Measurements from ENCODE around the gene ITIH4. TPM values are rescaled to one million over a fixed set of nuclear protein-coding genes. Genes with fewer than 3 reads are reported as not detected.

Gene ITIH4
- total and polyA plus RNA-seq, 9 of the 15 experiments (the other 6 are each of a cell fraction or from before 2014, with no cell fraction given), result 0.09 to 0.62 (median 0.20) TPM; not detected in 6

DNA sequence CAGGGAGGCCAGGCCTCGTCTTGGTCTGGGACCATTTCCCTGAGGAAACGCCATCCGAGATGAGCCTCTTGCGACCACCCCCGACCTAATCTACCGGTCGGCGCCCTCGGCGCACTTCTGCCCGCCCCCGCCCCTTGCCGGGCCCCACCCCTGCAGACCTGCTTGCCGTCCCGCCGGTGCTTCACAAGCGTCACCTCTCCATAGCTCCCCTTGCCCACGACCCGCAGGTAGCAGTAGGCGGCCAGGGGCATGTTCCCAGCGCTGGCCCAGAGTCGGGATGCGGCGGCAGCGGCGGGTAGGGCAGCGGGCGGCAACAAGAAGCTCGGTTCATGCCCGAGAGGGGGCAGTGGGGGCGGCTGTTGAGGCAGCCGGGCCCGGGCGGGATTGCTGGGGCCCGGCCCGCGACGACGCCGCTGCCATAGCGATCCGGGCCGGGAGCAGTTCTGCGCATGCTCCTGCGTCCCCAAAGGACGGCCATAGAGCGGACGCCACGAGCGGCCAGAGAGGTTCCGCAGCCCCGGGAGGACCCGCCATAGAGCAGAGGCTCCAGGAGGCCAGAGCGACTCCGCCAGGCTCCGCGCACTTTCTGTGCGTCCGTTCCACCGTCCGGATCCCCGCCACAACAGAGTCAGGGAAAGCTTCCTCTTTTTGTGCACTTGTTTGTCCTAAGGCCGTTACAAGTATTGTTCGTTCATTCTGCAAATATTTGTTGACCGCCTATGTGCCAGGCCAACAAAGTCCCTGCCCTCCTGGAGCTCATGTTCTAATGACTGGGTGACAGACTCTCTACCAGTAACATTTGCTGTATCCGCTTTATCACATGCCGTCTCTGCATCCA is 59.8 kb downstream of the ITIH4 start, which contains the start of gene NEK4 (continued):
- TF ChIP-seq BRF1 (IDR thresholded peaks at IDR 0.05; ENCODE audit: borderline replicate concordance, extremely low read depth, insufficient read length), result no peak
- TF ChIP-seq ZNF347 (CRISPR knock-in tag; IDR thresholded peaks at IDR 0.05; ENCODE audit: low read depth), result no peak
- no peak for TF ChIP-seq EP300 (IDR thresholded peaks at IDR 0.05; ENCODE audit: low read length)
- no peak for TF ChIP-seq ELF2 (CRISPR knock-in tag; IDR thresholded peaks at IDR 0.05)
- TF ChIP-seq, protein P1, sequence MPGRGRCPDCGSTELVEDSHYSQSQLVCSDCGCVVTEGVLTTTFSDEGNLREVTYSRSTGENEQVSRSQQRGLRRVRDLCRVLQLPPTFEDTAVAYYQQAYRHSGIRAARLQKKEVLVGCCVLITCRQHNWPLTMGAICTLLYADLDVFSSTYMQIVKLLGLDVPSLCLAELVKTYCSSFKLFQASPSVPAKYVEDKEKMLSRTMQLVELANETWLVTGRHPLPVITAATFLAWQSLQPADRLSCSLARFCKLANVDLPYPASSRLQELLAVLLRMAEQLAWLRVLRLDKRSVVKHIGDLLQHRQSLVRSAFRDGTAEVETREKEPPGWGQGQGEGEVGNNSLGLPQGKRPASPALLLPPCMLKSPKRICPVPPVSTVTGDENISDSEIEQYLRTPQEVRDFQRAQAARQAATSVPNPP (IDR thresholded peaks at IDR 0.05; ENCODE audit: borderline replicate concordance, insufficient read depth, insufficient read length), result no peak
- TF ChIP-seq, protein P2, sequence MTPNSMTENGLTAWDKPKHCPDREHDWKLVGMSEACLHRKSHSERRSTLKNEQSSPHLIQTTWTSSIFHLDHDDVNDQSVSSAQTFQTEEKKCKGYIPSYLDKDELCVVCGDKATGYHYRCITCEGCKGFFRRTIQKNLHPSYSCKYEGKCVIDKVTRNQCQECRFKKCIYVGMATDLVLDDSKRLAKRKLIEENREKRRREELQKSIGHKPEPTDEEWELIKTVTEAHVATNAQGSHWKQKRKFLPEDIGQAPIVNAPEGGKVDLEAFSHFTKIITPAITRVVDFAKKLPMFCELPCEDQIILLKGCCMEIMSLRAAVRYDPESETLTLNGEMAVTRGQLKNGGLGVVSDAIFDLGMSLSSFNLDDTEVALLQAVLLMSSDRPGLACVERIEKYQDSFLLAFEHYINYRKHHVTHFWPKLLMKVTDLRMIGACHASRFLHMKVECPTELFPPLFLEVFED (CRISPR knock-in tag; conservative IDR thresholded peaks at IDR 0.05), result no peak
- TF ChIP-seq TAL1 (IDR thresholded peaks at IDR 0.05), result no peak
- no peak for TF ChIP-seq TOE1 (IDR thresholded peaks at IDR 0.05; ENCODE audit: borderline replicate concordance)
- TF ChIP-seq TOE1 (CRISPR knock-in tag; IDR thresholded peaks at IDR 0.05; ENCODE audit: borderline replicate concordance, low read depth), result no peak
- no peak for TF ChIP-seq ZNF436 (CRISPR knock-in tag; IDR thresholded peaks at IDR 0.05)
- TF ChIP-seq, protein P3, sequence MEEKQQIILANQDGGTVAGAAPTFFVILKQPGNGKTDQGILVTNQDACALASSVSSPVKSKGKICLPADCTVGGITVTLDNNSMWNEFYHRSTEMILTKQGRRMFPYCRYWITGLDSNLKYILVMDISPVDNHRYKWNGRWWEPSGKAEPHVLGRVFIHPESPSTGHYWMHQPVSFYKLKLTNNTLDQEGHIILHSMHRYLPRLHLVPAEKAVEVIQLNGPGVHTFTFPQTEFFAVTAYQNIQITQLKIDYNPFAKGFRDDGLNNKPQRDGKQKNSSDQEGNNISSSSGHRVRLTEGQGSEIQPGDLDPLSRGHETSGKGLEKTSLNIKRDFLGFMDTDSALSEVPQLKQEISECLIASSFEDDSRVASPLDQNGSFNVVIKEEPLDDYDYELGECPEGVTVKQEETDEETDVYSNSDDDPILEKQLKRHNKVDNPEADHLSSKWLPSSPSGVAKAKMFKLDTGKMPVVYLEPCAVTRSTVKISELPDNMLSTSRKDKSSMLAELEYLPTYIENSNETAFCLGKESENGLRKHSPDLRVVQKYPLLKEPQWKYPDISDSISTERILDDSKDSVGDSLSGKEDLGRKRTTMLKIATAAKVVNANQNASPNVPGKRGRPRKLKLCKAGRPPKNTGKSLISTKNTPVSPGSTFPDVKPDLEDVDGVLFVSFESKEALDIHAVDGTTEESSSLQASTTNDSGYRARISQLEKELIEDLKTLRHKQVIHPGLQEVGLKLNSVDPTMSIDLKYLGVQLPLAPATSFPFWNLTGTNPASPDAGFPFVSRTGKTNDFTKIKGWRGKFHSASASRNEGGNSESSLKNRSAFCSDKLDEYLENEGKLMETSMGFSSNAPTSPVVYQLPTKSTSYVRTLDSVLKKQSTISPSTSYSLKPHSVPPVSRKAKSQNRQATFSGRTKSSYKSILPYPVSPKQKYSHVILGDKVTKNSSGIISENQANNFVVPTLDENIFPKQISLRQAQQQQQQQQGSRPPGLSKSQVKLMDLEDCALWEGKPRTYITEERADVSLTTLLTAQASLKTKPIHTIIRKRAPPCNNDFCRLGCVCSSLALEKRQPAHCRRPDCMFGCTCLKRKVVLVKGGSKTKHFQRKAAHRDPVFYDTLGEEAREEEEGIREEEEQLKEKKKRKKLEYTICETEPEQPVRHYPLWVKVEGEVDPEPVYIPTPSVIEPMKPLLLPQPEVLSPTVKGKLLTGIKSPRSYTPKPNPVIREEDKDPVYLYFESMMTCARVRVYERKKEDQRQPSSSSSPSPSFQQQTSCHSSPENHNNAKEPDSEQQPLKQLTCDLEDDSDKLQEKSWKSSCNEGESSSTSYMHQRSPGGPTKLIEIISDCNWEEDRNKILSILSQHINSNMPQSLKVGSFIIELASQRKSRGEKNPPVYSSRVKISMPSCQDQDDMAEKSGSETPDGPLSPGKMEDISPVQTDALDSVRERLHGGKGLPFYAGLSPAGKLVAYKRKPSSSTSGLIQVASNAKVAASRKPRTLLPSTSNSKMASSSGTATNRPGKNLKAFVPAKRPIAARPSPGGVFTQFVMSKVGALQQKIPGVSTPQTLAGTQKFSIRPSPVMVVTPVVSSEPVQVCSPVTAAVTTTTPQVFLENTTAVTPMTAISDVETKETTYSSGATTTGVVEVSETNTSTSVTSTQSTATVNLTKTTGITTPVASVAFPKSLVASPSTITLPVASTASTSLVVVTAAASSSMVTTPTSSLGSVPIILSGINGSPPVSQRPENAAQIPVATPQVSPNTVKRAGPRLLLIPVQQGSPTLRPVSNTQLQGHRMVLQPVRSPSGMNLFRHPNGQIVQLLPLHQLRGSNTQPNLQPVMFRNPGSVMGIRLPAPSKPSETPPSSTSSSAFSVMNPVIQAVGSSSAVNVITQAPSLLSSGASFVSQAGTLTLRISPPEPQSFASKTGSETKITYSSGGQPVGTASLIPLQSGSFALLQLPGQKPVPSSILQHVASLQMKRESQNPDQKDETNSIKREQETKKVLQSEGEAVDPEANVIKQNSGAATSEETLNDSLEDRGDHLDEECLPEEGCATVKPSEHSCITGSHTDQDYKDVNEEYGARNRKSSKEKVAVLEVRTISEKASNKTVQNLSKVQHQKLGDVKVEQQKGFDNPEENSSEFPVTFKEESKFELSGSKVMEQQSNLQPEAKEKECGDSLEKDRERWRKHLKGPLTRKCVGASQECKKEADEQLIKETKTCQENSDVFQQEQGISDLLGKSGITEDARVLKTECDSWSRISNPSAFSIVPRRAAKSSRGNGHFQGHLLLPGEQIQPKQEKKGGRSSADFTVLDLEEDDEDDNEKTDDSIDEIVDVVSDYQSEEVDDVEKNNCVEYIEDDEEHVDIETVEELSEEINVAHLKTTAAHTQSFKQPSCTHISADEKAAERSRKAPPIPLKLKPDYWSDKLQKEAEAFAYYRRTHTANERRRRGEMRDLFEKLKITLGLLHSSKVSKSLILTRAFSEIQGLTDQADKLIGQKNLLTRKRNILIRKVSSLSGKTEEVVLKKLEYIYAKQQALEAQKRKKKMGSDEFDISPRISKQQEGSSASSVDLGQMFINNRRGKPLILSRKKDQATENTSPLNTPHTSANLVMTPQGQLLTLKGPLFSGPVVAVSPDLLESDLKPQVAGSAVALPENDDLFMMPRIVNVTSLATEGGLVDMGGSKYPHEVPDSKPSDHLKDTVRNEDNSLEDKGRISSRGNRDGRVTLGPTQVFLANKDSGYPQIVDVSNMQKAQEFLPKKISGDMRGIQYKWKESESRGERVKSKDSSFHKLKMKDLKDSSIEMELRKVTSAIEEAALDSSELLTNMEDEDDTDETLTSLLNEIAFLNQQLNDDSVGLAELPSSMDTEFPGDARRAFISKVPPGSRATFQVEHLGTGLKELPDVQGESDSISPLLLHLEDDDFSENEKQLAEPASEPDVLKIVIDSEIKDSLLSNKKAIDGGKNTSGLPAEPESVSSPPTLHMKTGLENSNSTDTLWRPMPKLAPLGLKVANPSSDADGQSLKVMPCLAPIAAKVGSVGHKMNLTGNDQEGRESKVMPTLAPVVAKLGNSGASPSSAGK (IDR thresholded peaks at IDR 0.05), result no peak
- no peak for TF ChIP-seq YBX1 (IDR thresholded peaks at IDR 0.05)
- TF ChIP-seq MAFG (tag; conservative IDR thresholded peaks at IDR 0.05), result no peak
- TF ChIP-seq PTBP1 (IDR thresholded peaks at IDR 0.05; ENCODE audit: low read depth, low read length), result no peak

Data from K562 (cell line).